Stimulated activated CD4-positive, alpha-beta T cell treated with anti-CD3 and anti-CD28 coated beads, TNF-alpha, amount 100 ng/mL, for 48 hours (primary cell): Measurements from ENCODE around the gene MRPL22.
"Not testable (repeated sequence)": the region's sequence is repeated elsewhere in the genome, so short reads cannot be mapped to it uniquely, and the experiment has no call there.

Experiments
- DNase-seq, 3 donors: peaks; one replicate each; pipeline ENCODE4 v3.0.0-alpha.2; 2020; ENCODE audit warnings: low read depth in 3 of 3

Gene MRPL22

GRCh38 chr5:154940375-154940771, 500 bp upstream of the MRPL22 start:
- no peak for DNase-seq

GRCh38 chr5:154943527-154943926, 2.7 kb downstream of the MRPL22 start:
- DNase-seq, result no peak

GRCh38 chr5:154944716-154945115, 3.8 kb downstream of the MRPL22 start:
- DNase-seq, result no peak

- DNase-seq, result no peak
Measured at GRCh38 chr5:154945695-154946301, 4.9 kb downstream of the MRPL22 start.

GRCh38 chr5:154947778-154948177, 6.9 kb downstream of the MRPL22 start:
- no peak for DNase-seq

GRCh38 chr5:154948313-154948712, 7.4 kb downstream of the MRPL22 start:
- DNase-seq, result no peak

- no peak for DNase-seq
Measured at GRCh38 chr5:154949781-154950180, 8.9 kb downstream of the MRPL22 start.

GRCh38 chr5:154956712-154957111, 15.8 kb downstream of the MRPL22 start:
- DNase-seq, result no peak

- DNase-seq, result no peak
Measured at GRCh38 chr5:154962494-154962893, 21.6 kb downstream of the MRPL22 start.

- no peak for DNase-seq
Measured at GRCh38 chr5:154966081-154966841, 25.4 kb downstream of the MRPL22 start.

GRCh38 chr5:154966874-154967273, 26.0 kb downstream of the MRPL22 start:
- DNase-seq, result no peak

- DNase-seq, result no peak
Measured at GRCh38 chr5:154967421-154968024, 26.6 kb downstream of the MRPL22 start.

GRCh38 chr5:154968953-154969352, 28.1 kb downstream of the MRPL22 start:
- no peak for DNase-seq

- no peak for DNase-seq
Measured at GRCh38 chr5:154970759-154971158, 29.9 kb downstream of the MRPL22 start.

GRCh38 chr5:154971501-154971900, 30.6 kb downstream of the MRPL22 start:
- DNase-seq, result no peak

- DNase-seq, result no peak
Measured at GRCh38 chr5:154972476-154973080, 31.7 kb downstream of the MRPL22 start.

GRCh38 chr5:154976082-154976481, 35.2 kb downstream of the MRPL22 start:
- not testable (repeated sequence) for DNase-seq

GRCh38 chr5:154977409-154977808, 36.5 kb downstream of the MRPL22 start:
- no peak for DNase-seq

GRCh38 chr5:154978294-154978693, 37.4 kb downstream of the MRPL22 start:
- not testable (repeated sequence) for DNase-seq

GRCh38 chr5:154984946-154985516, 44.2 kb downstream of the MRPL22 start:
- DNase-seq, result no peak

GRCh38 chr5:154986151-154986550, 45.3 kb downstream of the MRPL22 start:
- no peak for DNase-seq

GRCh38 chr5:154989626-154990025, 48.8 kb downstream of the MRPL22 start:
- no peak for DNase-seq
